IPS-NIHi7 (cell line): ENCODE results near the gene KICS2.
"Not testable (repeated sequence)": the region's sequence is repeated elsewhere in the genome, so short reads cannot be mapped to it uniquely, and the experiment has no call there.

Experiments
- DNase-seq: peaks from one replicate; pipeline ENCODE4 v3.0.0; 2012; ENCODE audit warnings: mixed read lengths; ENCODE audit errors: extremely low spot score

KICS2 gene

DNA sequence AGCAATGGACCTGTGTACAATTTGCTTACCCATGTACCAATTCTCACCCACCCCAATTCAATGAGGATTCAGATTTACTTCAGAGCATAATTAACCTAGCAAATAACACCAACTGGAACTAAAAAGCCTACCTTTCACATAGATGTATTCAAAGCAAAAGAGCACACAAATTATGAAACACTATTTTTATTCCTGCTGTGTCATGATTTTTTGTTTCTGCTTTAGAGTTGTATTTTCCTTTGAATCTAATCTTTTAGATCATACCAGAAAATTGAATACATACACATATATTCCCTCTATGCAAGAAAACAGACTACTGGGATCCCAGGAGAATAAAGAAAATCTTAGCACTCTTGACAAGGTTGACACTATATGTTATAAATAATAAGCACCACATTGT, 5.9 kb downstream of the KICS2 start:
- no peak for DNase-seq

DNA sequence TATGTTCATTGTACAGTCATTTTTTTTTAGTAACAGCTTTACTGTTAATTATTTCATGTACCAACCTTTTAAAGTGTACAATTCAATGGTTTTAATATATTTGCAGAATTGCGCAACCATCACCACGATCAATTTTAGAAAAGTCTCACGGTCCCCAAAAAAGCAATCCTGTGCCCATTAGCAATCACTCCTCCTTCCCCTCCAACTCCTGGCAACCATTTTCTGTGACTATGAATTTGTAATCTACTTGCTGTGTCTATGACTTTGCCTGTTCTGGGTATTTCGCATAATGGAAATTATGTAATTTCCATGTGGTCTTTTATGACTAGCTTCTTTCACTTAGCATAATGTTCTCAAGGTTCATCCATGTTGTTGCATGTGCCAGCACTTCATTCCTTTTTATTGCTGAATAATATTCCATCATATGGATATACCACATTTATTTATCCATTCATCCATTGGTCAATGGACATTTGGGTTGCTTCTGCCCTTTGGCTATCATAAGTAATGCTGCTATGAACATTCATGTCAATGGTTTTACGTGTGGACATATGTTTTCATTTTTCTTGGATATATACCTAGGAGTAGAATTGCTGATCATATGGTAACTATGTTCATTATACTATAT, 9.9 kb downstream of the KICS2 start:
- DNase-seq, result no peak

DNA sequence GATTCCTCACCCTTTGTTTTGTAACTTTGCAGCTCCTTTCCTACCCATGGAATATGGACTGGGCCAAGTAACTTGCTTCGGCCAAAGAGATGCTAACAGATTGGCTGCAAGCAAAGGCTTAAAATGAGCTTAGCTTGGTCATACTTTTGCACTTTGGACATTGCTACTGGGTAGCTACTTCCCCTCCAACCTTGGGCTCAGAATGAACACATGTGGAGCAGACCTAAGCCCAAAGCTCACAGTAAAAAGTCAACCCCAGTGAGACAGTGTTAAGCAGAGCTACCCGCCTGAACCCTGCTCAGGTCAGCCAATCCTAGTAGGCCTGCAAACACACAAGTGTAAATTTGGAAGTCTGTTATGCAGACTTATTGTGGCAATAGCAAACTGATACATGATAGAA, 14.6 kb downstream of the KICS2 start:
- no peak for DNase-seq

DNA sequence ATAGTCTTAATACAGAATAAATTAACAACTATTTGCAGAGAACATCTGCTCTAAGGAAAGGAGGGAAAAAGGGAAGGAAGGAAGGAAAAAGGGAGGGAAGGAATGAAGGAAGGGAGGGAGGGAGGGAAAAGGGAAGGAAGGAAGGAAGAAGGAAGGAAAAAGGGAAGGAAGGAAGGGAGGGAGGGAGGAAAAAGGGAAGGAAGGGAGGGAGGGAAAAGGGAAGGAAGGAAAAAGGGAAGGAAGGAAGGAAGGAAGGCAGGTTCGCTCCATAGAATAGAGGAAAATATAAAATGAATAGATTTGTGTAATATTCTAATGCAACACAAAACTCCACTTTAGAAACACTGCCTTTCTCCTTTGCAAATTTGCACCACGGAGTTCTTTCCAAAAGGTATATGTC, 16.6 kb downstream of the KICS2 start:
- DNase-seq, result no peak

DNA sequence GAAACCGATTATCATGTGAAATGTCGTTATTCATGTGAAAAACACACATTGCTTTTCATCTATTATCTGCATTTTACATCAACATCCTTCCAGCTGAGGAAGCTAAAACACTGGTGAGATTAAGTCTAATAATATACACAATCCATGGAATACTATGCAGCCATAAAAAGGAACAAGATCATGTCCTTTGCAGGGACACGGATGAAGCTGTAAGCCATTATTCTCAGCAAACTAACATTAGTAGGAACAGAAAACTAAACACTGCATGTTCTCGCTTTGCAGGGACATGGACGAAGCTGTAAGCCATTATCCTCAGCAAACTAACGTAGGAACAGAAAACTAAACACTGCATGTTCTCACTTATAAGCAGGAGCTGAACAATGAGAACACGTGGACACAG, 18.3 kb downstream of the KICS2 start:
- DNase-seq, result no peak

DNA sequence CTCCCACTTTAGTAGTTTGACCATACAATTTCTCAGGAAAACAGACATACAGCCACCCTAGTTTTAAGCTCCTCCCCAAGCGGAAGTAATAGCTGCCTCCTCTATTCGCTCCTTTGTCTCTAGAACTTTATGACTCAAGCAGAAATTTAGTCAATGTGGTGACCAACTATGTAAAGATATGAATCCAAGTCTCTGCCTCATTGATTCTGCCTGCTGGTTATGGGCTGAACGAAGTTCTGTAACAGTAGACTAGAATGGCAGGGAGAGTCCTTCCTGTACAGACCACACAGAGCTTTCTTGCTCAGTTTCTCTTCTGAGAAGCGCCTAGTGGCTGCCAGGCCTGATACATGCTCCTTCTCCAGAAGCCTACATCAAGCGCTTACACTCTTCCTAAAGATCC, 19.1 kb downstream of the KICS2 start:
- DNase-seq, result no peak

DNA sequence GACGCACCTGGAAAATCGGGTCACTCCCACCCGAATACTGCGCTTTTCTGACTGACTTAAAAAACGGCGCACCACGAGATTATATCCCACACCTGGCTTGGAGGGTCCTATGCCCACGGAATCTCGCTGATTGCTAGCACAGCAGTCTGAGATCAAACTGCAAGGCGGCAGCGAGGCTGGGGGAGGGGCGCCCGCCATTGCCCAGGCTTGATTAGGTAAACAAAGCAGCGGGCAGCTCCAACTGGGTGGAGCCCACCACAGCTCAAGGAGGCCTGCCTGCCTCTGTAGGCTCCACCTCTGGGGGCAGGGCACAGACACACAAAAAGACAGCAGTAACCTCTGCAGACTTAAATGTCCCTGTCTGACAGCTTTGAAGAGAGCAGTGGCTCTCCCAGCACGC, 26.3 kb downstream of the KICS2 start:
- DNase-seq, result not testable (repeated sequence)

DNA sequence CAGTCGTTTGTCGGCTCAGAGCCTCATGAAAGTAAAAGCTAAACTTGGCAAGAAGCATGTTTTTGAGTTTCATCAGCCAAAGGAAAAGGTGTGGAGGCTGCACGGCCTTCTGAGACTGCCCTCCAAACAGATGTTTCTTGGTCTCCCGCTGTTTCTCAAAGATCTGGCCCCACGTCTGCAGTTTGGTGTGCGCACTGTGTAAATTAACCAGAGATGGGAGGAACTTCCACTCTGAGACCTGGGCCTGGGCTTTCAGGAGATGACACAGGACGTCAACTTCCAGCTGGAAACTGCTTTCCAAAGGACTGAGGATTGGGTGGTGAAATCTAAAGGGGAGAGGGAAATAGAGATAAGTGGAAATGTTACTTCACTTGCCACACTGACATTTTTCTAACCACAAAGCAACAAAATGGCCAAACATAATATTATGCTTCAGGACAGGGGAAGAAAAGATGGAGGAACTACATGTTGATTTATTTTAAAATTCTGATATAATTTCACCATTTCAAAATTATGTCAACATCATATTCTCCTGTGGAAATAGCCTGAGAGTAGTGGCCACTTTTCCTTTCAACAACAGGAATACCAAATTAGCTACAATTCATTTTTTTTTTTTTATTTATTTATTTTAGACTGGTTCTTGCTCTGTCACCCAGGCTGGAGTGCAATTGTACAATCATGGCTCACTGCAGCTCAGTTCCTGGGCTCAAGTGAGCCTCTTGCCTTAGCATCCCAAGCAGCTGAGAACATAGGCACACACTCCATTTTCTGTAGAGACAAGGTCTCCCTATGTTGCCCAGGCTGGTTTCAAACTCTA, 27.6 kb downstream of the KICS2 start:
- no peak for DNase-seq

DNA sequence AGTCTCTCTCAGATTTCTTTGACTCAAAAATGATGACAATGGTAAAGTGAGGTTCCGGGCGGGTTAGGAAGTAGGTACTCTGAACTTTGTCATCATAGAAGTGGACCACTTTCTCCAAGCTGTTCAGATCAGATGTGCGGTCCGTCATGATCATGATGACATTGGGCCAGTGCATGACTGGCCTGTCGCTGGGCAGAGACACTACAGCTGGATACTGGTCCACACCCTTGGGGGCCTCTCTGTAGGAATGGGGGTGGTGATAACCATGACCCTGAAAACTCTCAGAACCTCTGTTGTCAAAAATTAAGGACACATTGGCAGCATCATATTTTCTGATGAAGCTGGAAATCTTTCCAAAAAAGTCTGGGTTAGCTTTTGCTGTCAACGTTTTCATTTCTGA, 28.2 kb downstream of the KICS2 start:
- DNase-seq, result no peak

DNA sequence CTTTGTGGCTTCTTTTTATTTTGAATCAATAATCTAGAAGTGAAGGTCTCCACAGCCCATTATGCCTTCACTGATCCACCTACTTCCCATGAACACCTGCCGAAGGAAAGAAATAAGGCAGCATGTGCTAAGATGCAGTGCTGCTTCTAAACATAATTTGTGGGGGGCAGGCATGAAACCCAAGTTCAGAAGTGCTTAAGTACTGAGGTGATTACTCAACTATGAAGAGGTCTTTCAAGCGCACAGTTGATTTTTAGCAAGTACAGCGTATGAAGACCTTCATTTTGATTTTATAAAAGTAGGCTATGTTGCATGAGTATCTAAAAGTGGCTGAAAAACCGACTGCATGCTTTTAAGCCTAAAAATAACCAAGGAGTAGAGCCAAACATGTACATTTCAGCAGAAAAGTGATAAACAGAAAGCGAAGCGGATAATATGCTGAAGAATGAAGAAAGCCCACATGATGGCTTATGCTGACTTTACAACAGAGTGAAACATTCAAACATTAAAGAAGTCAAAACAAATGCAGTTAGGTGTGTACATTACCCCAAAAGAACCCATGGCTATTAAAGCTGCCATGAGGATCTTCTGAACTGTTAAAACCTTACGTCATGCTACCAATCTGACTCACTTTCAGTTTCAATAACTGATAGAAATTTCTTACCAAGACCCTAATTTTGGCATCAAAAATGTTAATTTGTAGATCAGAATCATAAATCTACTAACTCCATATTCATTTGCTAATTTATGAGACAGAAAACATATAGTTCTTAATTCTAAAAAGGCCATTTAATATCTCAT, 29.3 kb downstream of the KICS2 start:
- DNase-seq, result no peak

DNA sequence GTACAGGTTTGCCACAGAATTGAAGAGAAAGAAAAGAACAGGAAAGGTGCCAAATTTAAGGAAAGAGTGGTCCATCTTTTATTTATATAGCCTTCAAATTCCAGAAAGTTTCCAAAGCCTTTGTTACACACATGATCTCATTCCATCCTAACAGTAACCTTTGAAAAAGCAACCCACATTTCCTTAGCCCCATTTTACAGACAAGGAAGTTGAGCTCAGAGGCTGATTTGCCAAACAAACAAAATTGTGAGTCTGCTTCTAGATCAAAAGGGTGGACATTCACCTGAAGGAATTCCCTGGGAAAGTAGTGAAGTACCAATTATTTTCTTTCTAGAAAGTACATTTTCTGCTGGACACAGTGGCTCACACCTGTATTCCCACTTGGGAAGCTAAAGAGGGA, 32.0 kb downstream of the KICS2 start:
- no peak for DNase-seq

DNA sequence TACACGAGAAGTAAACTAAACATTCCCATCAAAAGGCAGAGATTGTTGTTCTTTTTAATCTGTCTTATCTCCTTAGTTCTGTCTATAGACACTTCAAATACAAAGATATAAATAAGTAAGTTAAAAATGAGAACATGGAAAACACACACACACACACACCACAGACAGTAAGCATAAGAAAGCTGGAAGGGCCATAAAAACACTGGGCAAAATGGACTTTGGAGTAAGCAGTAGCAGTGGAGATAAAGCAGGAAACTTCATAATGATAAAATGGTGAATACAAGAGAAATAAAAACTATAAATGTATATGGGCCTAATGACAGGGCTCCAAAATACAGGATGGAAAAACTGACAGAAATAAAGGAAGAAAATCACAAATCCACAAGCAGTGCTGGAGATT, 32.6 kb downstream of the KICS2 start:
- no peak for DNase-seq

DNA sequence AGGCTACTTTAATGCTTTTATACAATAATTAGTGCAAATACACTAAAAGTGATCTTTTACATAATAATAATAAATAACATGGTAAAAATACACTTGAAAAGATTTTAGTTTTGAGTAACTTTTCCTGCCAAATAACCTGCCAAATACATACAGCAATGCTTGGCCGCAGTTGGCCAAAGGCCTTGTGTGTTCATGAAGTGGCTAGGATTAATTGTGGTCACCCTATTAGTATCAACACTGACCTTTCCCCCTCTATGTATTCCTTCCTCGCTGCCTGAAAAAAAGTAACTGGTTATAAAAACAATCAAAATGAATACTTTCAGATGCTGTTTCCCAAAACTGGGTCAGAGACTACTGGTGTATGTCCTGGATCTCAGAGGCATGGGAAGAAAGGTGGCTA, 34.3 kb downstream of the KICS2 start:
- no peak for DNase-seq

DNA sequence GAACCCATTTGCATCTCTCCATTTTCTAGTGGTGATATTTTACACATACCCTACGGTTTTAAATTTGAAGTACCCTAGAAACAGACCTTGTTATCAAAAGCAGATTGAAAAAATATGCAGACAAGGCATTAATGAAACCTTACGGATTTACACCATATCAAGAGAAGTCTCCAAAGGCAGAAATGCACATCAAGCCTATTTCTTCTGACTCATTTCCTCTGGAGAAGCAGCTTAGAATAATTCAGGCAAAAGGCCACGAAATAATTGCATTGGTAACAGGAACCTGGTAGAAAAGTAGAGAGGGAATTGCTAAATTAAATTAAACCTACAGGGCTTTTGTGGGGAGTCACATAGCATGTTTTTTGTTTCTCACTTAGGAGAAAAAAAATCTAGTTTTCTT, 34.7 kb downstream of the KICS2 start:
- no peak for DNase-seq

DNA sequence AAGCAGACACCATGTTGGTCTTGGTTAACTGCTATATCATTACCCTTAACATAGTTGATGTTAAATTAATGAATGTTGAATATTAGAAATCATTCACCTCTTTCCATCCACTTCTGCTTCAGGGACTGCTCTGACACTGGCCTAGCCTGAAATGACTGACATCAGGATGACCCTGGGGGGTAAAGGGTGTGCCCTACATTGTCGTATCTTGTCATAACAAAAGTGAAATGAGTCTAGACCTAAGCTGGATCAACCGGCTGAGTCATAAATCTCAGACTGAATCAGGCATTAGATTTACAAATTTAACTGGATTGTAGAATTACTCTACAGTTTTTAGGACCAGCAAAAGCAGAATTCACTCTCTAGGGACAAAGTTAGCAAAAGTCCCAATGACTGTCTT, 35.3 kb downstream of the KICS2 start:
- no peak for DNase-seq

DNA sequence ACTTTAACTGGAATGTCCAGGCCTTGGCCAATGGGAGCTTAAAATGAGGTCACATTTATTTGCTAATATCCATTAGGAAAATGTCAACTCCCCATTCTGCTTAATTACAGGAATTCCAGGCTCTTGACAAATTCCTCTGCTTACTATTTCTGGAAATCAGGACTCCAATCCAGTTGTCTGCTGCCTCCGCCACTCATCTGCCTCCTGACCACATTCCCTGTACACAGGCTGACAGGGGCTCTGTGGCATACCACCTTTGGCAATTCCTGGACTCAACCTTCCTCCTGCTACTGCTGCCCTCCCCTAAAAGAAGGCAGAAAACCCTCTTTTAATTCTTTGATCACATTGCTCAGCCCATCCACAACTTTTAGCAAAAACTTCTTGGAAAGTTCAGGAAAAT, 37.9 kb downstream of the KICS2 start:
- DNase-seq, result no peak

DNA sequence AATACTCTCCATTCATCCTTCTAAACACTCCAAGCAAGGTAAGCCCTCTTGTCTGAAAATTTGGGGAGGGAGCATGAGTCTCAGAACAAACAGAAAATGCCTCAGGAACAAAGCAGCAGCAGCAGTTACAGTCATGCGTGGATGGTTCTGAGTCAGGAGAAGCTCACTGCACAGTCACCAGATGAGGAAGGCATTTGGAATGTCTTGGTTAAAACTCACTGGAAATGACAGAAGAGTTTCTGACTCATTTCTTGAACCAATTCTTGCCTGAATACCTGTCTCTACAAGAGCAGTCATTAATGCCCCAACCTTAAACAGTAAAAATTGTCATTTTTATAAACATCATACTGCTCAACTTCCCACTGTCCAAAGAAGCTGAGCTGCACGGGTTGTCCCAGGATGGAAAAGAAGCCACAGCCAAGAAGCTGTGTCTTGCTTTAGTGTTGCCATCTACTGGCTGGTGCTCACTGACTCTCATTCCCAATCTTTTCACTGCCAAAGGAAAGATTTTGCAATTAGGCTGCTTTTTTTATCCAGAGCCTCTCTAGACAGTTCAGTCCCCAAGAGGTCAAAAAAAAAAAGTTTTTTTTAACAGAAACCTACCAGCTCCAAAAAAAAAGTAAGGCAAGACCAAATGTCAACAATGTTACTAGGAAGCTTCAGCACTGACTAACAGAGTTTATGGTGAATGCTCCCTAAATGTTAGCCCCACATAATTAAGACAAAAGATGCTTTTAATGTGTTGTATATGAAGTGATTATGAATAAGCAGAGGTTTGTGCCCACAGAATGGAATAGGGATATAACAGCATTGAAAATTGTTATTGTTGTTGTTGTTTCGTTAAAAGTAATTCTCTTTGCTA, 40.4 kb downstream of the KICS2 start:
- peak; percentile 49 for DNase-seq

DNA sequence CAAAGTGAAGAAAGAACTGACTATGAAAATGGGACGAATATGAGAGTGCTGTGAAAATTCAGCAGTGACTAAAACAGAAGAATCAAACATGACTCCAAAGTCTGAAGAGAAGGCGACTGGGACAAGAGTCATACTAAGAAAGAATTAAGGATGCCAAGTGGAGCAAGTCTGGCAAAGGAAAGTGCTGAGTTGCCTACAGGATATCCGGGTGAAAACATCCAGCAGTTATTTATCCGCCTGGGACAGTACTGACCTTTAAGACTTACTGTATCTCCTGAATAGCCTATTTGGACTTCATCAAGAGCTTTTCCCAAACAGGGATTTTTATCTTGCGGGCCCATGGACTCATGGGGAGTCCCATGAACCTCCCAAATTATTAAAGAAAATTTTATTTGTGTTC, 41.1 kb downstream of the KICS2 start:
- no peak for DNase-seq

DNA sequence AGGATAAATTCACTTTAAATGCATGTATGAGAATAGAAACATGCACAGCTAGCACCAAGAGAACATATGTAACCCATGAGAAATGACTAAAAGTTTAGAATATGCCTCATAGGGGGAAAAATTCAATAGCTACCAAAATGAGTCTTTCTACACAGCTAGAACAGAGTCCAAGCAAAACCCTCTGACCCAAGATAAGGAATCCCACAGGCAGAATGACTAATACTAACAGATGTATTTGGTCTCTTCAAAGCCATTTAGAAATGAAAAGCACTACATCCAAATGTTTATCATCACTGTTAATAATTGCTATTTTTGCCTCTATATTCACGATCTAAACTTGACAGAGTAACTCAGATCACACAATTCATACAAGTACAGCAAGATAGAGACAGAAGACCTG, 44.0 kb downstream of the KICS2 start:
- no peak for DNase-seq

DNA sequence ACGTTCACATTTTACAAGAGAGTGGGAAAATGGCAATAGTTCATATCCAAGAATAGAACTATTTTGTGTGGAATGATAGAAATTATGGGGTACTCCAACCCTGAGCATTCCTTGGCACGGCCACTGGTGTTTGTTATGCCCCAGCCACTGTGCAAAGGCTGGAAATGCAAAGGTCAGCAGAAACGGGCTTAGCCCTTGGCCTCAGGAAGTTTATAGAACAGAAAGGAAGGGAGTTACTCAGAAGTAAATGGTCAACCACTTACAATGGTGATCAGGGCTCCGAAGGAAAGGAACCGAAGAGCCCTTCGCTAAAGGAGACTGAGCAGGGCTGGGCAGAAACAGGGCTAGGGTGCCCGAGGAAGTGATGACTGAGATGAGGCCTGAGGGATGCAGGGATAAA, 45.1 kb downstream of the KICS2 start:
- no peak for DNase-seq

DNA sequence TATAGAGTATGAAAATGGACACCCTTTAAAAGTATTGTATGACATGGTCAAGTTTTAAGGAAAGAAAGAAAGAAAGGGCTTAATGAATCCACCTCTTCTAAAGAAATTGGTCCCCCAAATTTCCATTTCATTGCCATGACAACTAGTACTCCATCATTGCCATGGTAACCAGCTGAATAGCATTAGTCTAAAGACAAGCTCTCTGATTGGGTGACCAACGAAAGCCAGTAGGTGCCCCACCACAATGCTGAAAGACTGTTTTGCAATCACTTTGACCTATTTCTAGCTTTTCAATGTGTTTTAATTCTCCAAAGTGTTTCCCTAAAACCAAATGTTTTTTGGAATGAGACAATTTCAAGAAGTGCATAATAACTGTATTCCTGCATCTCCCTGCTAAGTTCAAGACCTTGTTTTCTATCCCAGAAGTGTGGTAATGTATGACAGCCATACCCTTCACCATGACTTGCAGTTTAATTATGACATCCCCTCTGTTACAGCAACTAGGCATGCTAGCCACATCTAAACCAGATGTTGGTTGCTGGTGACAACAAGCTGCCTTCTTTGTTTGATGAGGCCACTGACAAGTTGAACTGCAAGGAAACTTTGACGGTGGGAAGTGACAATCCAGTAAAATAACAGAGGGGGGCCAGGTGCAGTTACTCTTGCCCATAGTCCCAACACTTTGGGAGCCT, 46.7 kb downstream of the KICS2 start:
- DNase-seq, result peak; percentile 26
